Activated naive CD8-positive, alpha-beta T cell treated with anti-CD3 and anti-CD28 coated beads for 36 hours (primary cell): ENCODE measurements around the gene RFX4. TPM values are rescaled to one million over a fixed set of nuclear protein-coding genes. Genes with fewer than 3 reads are reported as not detected.

Source experiments
- DNase-seq: peaks from one replicate; pipeline ENCODE4 v3.0.0; 2021
- H3K27ac Mint-ChIP-seq: one replicate; pipeline ENCODE4 v1.8.0; 2022; ENCODE audit warnings: mild to moderate bottlenecking, moderate library complexity, mixed read lengths
- H3K27me3 Mint-ChIP-seq: one replicate; pipeline ENCODE4 v1.8.0; 2022; ENCODE audit warnings: mild to moderate bottlenecking, mixed read lengths
- H3K36me3 Mint-ChIP-seq: one replicate; pipeline ENCODE4 v1.8.0; 2021; ENCODE audit warnings: mild to moderate bottlenecking, mixed read lengths
- H3K4me1 Mint-ChIP-seq: one replicate; pipeline ENCODE4 v1.8.0; 2021; ENCODE audit warnings: mixed read lengths
- H3K4me3 Mint-ChIP-seq: one replicate; pipeline ENCODE4 v1.8.0; 2022; ENCODE audit warnings: mild to moderate bottlenecking, moderate library complexity, mixed read lengths
- H3K9me3 Mint-ChIP-seq: one replicate; pipeline ENCODE4 v1.8.0; 2022; ENCODE audit warnings: mixed read lengths
- total RNA-seq, 2 experiments: library from RNA; stranded (reverse); gene quantifications; one replicate each; pipeline ENCODE4 v1.2.3, GENCODE V29; 2021

RFX4 gene
- total RNA-seq, 2 experiments from 2014 or later, result not detected

DNA sequence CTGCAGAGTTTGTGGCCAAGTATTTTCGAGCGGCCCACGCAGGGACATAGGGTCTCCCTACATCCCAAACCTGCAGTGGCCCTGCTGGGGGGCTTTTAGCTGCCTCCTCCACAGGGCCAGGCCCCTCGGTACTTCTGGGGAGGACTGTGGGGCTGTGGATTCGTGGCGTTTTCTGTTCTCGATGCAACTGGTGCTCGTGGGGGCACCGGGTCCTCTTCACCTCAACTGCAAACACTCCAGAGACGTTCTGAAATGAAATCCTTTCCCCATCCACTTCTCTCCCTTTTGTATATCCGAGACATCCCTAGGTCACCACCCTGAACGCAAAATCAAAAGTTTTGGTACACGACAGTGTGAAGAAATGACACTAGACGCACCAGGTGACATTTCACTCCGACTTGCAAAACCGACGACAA lies 2.3 kb downstream of the RFX4 start:
- H3K27me3 Mint-ChIP-seq, result peaks cover 94% of the 10 kb centered on the region
- no peak for DNase-seq
- no peak overlapping the region for H3K4me3 Mint-ChIP-seq
- H3K27ac Mint-ChIP-seq, result no peak overlapping the region
- peaks cover 30% of the 10 kb centered on the region for H3K4me1 Mint-ChIP-seq
- no peaks in the 10 kb centered on the region for H3K36me3 Mint-ChIP-seq
- no peaks in the 10 kb centered on the region for H3K9me3 Mint-ChIP-seq

DNA sequence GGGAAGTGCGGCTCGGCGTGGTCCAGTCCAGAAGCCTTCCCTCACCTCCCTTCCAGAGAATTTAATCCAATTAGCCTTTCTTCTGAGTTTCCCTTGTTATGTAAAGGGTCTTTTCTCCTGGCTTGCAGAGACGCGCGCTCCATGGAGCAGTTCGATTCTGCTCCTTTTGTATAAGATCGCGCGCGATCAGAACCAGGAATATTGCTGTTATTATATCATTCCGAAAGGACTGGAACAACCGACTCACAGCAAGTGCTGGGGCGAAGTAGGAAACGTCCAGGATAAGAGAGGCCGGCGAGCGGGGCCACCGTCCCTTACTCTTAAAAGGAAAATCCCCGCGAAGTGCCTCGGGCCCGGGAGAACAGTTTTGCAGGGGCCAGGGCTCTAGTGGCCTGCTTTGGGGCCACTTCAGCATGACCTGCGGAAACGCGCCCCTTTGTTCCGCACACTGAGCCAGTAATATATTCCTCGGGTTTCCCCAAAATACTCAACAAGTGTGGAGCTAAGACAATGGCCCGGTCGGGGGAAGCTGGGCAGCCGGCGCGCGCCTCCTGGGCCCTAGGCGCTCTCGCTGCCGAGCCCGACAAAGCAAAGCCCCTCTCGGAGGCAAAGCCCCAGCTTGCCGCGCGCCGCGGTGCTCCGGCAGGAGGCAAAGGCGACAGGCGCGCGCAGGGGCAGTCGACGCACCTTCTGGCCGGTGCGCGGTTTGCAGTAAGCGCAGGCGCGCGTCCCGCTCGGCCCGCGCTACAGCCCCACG lies 2.9 kb downstream of the RFX4 start:
- Mint-ChIP-seq H3K4me3 (no peak overlapping the region), H3K4me1 (peaks cover 30% of the 10 kb centered on the region), H3K9me3 (no peaks in the 10 kb centered on the region), H3K27me3 (peaks cover 93% of the 10 kb centered on the region), H3K27ac (no peak overlapping the region), H3K36me3 (no peaks in the 10 kb centered on the region)
- DNase-seq, result no peak

DNA sequence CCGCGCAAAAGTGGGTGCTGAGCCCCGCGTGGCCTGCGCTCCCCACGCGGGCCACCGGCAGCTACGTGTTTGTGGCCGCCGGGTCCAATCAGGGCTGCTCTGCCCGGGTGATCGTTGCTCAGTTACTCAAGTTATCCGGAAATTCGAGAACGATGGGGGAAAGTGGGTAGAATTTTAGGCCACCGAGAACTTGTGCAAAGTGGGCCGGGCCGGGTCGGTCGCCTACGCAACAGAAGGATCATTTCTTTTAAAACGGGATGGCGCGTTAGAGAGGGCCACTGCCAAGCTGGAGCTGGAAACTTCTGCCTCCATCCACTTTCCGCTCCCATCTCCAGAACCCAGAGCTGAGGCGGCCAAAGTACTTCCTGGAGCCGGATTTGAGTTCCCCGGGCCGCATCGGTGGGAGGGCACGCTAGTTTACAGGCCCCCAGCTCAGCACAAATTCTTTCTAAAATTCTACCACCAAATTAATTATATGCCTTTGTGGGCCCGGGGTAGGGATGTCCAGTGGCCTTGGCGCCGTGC lies 3.5 kb downstream of the RFX4 start:
- Mint-ChIP-seq H3K27ac (no peak overlapping the region), H3K9me3 (no peaks in the 10 kb centered on the region), H3K36me3 (no peaks in the 10 kb centered on the region), H3K27me3 (peaks cover 91% of the 10 kb centered on the region), H3K4me1 (peaks cover 30% of the 10 kb centered on the region), H3K4me3 (no peak overlapping the region)
- no peak for DNase-seq

DNA sequence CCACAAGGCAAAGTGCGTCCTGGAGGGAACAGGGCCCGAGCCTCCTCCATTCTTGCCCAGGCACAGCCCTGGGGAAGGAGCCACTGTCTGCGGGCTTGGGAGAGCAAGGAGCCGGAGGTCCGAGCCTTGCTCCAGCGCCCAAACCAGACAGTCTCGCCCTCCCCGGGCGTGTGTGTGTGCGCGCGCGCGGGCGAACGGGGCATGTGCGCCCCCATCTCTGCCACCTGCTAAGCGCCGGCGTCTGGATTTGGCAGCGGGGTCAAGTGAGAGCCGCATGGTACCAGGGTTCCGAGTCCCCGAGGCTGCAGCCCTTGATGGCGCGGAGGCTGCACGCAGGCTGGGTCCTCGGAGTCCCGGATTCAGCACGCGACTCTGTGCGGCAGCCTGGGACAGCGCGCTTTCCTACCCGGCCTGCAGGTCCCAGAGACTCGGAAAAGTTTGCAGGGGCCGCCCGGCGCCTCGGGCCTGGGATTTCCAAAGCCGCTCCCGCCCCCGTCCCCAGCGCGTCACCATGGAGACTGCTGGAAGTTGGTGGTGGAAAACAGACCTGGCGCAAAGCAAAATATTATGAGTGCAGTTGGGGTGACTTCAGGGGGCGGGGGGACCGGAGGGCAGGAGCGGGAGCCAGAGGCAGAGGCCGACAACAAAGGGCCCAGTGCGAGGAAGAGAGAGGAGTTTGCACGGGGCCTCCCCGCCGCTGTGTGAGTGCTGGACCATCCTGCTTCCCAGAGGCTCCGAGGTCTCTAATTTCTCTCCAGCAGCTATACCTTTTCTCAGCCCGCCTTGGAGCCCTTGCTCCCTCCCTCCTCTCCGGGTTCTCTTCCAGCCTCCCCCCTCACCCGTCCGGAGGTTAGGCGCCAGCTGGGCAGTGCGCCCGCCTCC lies 4.2 kb downstream of the RFX4 start:
- peaks cover 89% of the 10 kb centered on the region for H3K27me3 Mint-ChIP-seq
- H3K36me3 Mint-ChIP-seq, result no peaks in the 10 kb centered on the region
- no peak overlapping the region for H3K27ac Mint-ChIP-seq
- H3K9me3 Mint-ChIP-seq, result no peaks in the 10 kb centered on the region
- H3K4me3 Mint-ChIP-seq, result no peak overlapping the region
- H3K4me1 Mint-ChIP-seq, result peaks cover 28% of the 10 kb centered on the region
- no peak for DNase-seq

DNA sequence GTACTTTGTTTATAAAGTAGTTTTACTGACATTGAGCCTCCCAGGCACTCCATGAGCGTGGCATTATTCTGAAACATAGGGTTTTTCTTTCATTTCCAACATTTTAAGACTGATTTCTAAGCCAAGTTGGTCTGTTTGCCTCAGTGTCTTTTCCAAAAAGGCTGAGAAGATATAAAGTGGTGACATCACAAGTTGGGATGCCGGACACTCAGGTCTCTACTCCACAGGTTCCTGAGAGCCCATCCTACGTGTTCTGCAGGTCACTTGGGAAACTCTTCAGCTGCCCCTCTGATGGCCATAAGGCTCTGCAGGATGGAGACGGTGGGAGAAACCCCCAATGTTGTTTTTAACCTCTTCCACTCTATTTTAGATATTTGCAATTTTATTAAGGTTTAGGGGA lies 6.0 kb downstream of the RFX4 start:
- DNase-seq, result no peak
- Mint-ChIP-seq H3K27me3 (peaks cover 91% of the 10 kb centered on the region), H3K9me3 (no peaks in the 10 kb centered on the region), H3K36me3 (no peaks in the 10 kb centered on the region), H3K27ac (no peak overlapping the region), H3K4me1 (peaks cover 19% of the 10 kb centered on the region), H3K4me3 (no peak overlapping the region)

DNA sequence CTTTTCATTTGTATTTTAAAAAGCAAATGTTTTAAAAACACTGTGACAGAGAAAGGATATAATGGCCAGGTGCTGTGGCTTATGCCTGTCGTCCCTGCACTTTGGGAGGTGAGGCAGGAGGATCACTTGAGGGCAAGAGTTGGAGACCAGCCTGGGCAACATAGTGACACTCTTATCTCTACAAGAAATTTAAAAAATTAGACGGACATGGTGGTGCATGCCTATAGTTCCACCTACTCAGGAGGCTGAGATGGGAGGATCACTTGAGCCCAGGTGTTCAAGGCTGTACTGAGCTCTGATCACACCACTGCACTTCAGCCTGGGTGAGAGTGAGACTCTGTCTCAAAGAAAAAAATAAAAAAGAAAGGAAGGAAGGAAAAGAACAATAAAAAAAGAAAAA lies 7.8 kb downstream of the RFX4 start:
- H3K27me3 Mint-ChIP-seq, result peaks cover 89% of the 10 kb centered on the region
- H3K36me3 Mint-ChIP-seq, result no peaks in the 10 kb centered on the region
- H3K9me3 Mint-ChIP-seq, result no peaks in the 10 kb centered on the region
- H3K27ac Mint-ChIP-seq, result peak overlapping the region; percentile 54
- no peak overlapping the region for H3K4me3 Mint-ChIP-seq
- H3K4me1 Mint-ChIP-seq, result peaks cover 12% of the 10 kb centered on the region
- no peak for DNase-seq

DNA sequence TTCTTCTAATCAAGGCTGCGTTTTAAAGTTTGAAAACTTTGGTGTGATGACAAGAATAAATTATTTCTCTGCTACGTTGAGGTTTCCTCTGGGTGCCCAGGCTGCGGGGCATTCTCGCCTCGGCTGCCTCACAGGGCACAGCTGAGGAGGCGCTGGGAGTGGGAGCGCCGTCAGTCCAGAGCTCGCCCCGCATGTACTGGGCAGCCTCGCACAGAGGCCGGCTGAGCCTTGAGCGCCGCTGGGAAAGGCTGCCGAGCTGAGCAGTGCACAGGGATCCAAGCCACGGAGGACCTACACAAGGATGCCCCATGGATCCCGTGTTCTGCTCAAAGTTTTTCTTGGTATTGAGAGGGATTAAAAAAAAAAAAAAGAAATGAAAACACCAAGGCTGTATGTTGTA lies 11.6 kb downstream of the RFX4 start:
- DNase-seq, result no peak
- H3K9me3 Mint-ChIP-seq, result no peaks in the 10 kb centered on the region
- H3K36me3 Mint-ChIP-seq, result no peaks in the 10 kb centered on the region
- H3K4me3 Mint-ChIP-seq, result no peak overlapping the region
- H3K27me3 Mint-ChIP-seq, result peaks cover 54% of the 10 kb centered on the region
- no peak overlapping the region for H3K27ac Mint-ChIP-seq
- H3K4me1 Mint-ChIP-seq, result peaks cover 11% of the 10 kb centered on the region

DNA sequence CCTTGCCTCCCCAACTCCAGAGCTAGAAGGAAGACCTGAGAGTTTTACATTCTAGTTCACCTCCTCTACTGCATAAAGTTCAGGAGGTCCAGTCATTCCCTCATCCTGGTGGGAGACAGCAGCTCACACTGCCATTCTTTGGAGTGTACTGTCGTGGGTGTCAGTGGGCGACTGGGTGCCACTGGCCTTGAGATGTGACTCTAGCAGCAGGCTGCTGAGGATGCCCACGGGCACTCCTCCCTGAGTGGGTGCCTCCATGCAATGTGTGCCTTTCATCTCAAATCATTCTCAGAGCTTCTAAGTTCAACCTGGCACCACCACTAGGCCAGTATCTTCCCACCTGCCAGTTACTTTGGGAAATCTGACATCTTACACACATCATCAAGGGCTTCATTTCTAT lies 12.5 kb downstream of the RFX4 start:
- DNase-seq, result no peak
- no peak overlapping the region for H3K4me3 Mint-ChIP-seq
- H3K4me1 Mint-ChIP-seq, result peaks cover 11% of the 10 kb centered on the region
- H3K36me3 Mint-ChIP-seq, result no peaks in the 10 kb centered on the region
- H3K27me3 Mint-ChIP-seq, result peaks cover 55% of the 10 kb centered on the region
- no peak overlapping the region for H3K27ac Mint-ChIP-seq
- no peaks in the 10 kb centered on the region for H3K9me3 Mint-ChIP-seq

DNA sequence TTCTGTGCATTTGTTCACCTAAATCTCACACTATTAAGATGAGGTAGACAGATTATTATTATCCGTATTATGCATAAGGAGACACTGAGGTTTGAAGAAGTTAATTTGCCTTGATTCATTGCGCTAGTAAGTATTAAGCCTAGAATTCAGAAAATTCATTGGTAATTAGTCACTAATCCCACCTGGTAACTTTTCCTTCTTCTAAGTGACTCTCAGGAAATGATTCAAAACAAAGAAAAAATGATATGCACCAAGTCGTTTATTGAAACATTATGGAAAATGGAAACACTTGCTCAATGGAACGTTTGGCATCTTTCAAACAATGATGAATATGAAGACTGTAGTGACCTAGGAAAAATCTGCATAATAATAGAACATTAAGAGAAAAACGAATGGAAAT lies 15.2 kb downstream of the RFX4 start:
- Mint-ChIP-seq H3K27me3 (peaks cover 34% of the 10 kb centered on the region), H3K4me3 (no peak overlapping the region), H3K4me1 (peaks cover 11% of the 10 kb centered on the region), H3K9me3 (no peaks in the 10 kb centered on the region), H3K27ac (no peak overlapping the region), H3K36me3 (no peaks in the 10 kb centered on the region)
- no peak for DNase-seq

DNA sequence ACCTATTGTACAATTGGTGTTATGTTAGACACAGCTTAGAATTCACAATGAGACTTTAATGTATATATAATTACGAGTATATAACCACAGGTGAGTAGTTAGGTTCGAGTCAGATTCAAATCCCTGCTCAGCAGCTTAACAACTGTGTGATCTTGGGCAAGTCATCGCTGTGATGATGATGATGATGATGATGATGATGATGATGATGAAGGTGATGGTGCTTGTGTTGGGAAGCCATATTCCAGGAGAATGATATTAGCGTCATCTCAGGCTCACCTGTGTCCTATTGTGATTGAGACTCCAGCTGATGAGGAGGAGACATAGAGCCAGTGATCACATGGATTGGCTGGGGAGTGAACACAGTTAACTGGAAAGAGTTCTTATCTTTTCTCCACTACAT lies 16.5 kb downstream of the RFX4 start:
- Mint-ChIP-seq H3K27me3 (peaks cover 21% of the 10 kb centered on the region), H3K36me3 (no peaks in the 10 kb centered on the region), H3K27ac (no peak overlapping the region), H3K4me1 (peaks cover 4% of the 10 kb centered on the region), H3K4me3 (no peak overlapping the region), H3K9me3 (no peaks in the 10 kb centered on the region)
- DNase-seq, result no peak

DNA sequence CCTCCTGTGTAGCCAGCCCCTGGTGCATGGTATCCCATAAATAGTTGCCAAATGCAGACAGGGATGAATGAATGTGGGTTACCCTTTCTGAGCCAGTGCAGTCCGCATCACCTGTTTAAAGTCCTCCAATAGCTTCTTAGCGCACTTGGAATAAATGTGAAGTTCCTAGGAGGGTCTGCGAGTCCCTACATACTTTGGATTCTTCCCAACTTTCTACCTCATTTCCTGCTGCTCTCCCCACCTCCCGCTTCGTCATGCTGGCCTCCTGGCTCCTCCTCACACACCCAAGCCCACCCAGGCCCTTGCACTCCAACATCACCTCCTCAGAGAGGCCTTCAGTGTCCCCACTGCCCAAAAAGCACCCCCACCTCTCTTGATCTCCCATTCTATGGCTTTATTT lies 17.7 kb downstream of the RFX4 start:
- Mint-ChIP-seq H3K4me3 (no peak overlapping the region), H3K9me3 (no peaks in the 10 kb centered on the region), H3K27me3 (peaks cover 11% of the 10 kb centered on the region), H3K4me1 (no peaks in the 10 kb centered on the region), H3K27ac (no peak overlapping the region), H3K36me3 (no peaks in the 10 kb centered on the region)
- no peak for DNase-seq

DNA sequence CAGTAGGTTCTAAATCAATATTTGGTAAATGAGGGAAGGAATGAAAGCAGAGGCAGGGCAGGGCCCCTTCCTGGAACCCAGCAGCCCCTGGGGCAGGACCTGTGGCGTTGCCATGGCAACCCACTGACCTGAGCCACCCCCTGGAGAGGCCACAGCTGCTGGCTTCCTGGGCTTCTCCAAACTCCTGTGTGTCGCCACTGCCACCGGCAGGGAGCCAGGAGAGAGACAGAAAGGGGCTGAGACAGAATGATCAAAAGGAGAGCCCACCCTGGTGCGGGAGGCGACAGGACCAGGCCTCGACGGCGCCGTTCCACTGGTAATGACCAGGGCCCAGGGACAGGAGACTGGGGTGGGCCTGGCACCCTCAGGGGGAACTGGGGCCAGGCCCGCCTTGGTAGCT lies 18.2 kb downstream of the RFX4 start:
- H3K27ac Mint-ChIP-seq, result no peak overlapping the region
- H3K27me3 Mint-ChIP-seq, result peaks cover 10% of the 10 kb centered on the region
- DNase-seq, result no peak
- no peaks in the 10 kb centered on the region for H3K4me1 Mint-ChIP-seq
- no peaks in the 10 kb centered on the region for H3K36me3 Mint-ChIP-seq
- H3K4me3 Mint-ChIP-seq, result no peak overlapping the region
- H3K9me3 Mint-ChIP-seq, result no peaks in the 10 kb centered on the region

DNA sequence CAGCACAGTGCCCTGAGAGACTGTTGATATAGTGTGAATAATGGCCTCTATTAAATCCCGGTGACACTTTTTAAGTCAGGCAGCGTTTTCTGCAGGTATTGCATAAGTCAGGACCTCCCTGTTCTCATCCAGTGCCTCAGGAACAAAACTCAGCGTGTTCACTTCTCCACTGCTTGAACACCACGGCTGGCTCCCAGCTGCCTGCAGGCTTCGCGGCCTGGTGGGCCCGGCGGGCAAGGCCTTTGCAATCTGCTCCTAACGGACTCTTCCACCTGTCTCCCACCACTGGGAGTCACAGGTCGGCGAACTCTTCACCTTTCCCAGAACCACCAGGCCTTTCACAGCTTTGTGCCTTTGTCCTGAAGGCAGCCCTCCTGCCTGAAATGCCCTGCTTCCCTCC lies 18.7 kb downstream of the RFX4 start:
- Mint-ChIP-seq H3K27me3 (peaks cover 7% of the 10 kb centered on the region), H3K4me3 (no peak overlapping the region), H3K27ac (no peak overlapping the region), H3K9me3 (no peaks in the 10 kb centered on the region), H3K4me1 (no peaks in the 10 kb centered on the region), H3K36me3 (no peaks in the 10 kb centered on the region)
- no peak for DNase-seq

DNA sequence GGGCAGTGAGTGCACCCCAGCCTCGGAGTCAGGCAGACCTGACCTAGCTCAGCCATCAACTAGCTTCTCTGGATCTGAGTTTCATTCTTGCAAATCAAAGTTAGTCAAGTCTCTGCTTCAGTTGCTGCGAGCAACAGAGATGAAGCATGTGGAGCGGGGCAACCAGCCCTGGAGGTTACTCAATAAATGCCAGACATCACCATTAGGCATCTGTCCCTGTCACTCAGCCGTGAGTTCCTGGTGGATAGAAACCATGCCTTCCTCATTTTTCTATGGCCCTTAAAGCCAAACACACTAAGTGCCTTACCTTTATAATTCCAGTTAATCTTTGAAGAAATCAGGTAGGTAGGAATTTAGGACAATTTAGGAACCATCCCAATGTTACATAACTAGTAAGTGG lies 19.3 kb downstream of the RFX4 start:
- DNase-seq, result no peak
- Mint-ChIP-seq H3K4me1 (no peaks in the 10 kb centered on the region), H3K4me3 (no peak overlapping the region), H3K36me3 (no peaks in the 10 kb centered on the region), H3K27me3 (peaks cover 7% of the 10 kb centered on the region), H3K27ac (no peak overlapping the region), H3K9me3 (no peaks in the 10 kb centered on the region)

DNA sequence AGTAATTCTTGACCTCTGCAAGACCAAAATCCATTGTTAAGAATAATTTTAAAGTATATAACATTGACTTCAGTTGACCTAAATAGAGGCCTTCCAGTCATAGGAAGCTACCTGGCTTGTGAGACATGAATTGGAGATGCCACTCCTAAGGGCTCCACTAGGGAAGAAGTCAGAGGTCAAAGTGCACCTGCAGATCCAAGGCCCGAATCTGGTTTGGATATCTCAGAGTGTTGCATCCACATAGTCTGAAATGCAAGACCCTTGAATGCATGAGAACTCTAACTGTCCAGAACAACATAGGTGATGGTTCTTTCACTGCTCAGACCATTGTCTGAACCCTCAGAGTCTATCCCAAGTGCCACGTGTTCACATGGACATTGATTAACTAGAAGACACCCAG lies 22.4 kb downstream of the RFX4 start:
- Mint-ChIP-seq H3K36me3 (no peaks in the 10 kb centered on the region), H3K4me1 (no peaks in the 10 kb centered on the region), H3K27ac (no peak overlapping the region), H3K27me3 (peaks cover 7% of the 10 kb centered on the region), H3K4me3 (no peak overlapping the region), H3K9me3 (peaks cover under 1% of the 10 kb centered on the region)
- DNase-seq, result no peak
